GM10847 (cell line): ENCODE measurements around the gene RNF208.

Experiments used
- POLR2A ChIP-seq: IDR thresholded peaks from 2 replicates; pipeline ENCODE4 v1.6.1; 2011; ENCODE audit not compliant: insufficient read length; ENCODE audit errors: extremely low read depth

Gene RNF208

DNA sequence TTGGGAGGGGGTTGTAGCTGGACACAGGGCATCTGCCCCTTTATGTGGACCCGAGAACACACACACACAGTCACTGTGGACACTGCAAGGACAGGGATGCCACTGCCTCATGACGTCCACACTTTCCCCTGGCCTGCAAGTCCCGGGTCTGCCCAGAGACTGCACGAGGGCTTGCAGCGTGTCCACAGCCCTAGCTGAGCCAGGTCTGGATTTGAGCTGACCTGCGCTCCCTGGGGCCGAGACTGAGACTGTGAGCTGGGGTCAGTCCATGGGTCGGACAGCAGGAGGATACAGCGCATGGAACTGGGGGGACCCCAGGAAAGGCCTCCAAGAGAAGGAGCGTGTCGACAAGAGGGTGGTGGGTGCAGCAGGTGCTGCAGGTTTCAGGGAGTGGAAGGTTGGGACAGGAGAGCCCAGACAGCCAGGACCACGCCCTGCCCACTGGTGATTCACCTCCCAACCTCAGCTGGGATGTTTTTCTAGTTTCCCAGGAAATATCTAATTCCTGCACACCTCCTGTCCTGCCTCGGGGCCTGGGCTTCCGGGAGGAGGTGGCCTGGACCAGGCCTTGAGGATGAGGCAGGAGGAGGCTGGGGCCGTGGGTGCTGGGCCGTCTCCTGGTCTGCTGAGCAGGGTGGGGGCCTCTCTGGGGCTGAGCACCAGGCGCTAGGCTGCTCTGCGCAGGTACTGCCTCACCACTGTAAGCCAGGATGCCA is 4.5 kb upstream of the RNF208 start:
- no peak for TF ChIP-seq POLR2A

DNA sequence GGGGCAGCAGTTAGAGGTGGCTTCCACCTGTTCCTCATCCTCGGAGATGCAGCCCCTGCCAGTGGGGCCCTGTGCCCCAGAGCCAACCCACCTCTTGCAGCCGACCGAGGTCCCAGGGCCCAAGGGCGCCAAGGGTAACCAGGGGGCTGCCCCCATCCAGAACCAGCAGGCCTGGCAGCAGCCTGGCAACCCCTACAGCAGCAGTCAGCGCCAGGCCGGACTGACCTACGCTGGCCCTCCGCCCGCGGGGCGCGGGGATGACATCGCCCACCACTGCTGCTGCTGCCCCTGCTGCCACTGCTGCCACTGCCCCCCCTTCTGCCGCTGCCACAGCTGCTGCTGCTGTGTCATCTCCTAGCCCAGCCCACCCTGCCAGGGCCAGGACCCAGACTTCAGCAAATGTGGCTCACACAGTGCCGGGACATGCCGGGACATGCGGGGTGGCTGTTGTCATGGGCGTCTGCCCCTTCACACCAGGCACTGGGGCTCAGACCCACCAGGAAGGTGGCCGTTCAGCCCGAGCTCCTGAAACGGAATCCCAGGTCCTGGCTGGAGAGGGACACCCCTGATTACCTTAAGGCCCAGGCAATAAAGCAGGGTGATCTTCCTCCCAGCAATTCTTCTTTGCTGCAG is 3.8 kb upstream of the RNF208 start:
- no peak for TF ChIP-seq POLR2A

DNA sequence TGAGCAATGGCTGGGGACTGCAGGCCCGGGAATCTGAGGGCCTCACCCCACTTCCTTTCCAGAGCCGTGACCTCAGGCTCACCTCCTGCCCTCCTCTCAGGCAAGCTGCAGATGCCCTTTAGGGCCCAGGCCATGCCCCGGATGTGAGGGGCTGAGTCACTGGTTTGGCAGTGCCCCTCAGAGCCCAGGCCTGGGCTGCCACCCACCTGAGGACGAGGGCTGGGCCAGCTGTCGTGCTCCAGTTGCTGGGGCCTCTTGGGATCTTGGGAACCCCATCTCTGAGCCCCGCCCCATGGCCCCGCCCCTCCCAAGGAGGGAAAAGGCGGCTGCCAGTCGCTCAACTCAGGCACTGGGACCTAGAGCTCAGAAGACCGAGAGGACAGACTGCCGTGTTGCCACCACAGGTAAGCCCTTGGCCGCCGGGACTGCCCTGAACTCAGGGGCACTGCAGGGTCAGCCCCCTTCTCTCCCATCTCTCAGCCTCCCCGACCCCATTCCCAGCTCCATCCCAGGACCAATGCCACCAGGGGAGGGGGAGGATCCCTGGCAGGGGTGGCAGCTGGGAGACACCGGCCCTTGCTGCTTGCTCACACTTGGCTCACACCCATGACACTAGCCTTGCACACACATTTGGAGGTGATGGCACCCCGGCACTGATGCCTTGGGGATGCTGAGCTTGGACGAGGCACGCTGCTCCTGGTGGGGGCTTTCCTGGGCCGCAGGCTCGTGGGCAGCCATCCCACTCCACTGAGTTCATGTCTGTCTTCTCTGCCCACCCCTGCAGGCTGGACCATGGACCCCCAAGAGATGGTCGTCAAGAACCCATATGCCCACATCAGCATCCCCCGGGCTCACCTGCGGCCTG is 3.0 kb upstream of the RNF208 start, which contains the start of gene CYSRT1:
Gene CYSRT1 (plus strand): TSS at position 345 of the 865 bp plus-strand sequence. CDS start 448 bp downstream, at position 793.
- TF ChIP-seq POLR2A, result no peak

DNA sequence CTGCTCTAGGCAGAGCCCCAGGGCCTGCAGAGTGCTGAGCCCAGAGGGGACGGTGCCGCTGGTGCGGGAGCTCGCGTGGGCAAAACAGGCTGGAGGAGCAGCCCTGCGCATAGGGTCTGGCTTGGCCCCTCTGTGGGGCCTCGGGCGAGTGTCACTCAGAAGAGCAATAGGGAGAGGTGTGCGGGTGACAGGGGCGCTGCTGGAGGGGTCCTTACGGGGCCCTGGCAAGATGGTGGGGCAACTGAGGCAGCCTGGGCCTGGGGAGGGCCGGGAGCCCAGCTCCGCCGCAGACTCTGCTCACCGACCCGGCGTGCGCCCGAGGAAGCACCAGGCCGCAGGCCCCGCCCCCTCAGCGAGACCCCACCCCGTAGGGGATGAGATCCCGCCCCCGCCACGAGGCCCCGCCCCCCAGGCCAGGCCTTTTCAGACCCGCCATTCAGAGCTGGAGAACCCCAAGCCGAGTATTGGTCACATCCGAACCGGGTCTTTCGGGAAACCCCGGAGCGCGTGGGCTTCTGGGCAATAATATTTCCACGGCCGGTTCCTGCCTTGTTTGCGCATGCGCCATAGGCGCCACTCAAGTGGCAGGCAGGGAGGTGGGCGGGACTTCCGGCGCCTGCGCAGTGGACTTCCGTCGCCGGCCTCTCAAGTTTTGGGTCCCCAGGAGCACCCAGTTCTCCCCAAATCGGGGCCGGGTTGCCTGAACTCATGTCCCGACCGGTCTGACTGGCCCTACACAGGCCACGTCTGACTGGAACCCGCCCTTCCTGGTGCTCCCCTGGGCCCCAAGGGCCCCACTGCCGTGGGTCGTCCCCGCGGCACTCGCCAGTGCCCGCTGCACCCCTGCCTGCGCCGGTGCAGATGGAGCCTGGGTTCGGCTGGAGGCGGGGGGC is 1.3 kb upstream of the RNF208 start:
- TF ChIP-seq POLR2A, result peak; percentile 77

DNA sequence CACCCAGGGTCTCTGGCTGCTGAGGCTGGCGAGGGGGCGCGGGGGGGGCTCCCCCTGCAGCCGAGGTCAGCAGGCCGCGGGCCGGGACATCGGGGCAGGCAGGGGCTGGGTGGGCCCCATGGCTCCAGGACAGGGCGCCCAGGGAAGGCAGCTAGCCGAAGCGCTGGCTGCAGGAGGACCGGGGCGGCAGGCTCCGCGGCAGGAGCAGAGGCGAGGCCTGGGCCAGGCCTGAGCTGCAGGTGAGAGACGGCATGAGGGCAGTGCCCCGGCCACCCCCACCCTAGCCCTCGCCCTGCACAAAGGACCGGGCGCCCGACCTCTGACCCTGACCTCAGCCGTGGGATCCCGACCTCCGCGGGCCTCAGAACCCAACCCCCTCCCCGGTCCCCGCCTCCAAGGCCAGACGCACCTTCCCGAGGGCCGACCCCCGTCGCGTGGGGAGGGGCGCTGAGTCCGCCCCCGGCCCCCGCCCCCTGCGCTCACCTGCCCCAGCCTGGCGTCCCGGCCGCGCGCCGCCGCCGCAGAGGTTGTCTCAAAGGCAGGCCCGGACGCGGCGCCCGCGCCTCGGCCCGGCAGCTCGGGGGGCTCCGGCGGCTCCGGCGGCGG is 431 bp downstream of the RNF208 start:
- TF ChIP-seq POLR2A, result no peak

DNA sequence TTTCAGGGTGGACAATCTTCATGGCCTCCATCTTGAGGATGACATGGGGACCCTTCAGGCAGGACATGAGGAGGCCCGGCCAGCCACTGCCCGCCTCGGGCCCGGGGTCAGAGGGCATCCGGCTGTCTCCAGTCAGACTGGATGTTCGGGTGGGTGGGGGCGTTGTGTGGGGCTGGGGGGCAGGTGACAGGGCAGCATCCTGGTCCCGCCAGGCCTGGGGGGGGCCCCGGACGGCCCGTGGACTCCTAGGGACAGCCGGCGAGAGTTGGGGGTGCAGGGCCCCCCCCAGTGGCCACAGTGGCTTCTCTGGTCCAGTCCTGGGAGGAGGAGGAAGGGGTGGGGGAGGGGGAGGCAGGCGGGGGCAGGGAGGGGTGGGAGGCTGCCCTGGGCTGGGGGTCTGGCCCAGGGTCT is 940 bp downstream of the RNF208 start:
- no peak for TF ChIP-seq POLR2A

DNA sequence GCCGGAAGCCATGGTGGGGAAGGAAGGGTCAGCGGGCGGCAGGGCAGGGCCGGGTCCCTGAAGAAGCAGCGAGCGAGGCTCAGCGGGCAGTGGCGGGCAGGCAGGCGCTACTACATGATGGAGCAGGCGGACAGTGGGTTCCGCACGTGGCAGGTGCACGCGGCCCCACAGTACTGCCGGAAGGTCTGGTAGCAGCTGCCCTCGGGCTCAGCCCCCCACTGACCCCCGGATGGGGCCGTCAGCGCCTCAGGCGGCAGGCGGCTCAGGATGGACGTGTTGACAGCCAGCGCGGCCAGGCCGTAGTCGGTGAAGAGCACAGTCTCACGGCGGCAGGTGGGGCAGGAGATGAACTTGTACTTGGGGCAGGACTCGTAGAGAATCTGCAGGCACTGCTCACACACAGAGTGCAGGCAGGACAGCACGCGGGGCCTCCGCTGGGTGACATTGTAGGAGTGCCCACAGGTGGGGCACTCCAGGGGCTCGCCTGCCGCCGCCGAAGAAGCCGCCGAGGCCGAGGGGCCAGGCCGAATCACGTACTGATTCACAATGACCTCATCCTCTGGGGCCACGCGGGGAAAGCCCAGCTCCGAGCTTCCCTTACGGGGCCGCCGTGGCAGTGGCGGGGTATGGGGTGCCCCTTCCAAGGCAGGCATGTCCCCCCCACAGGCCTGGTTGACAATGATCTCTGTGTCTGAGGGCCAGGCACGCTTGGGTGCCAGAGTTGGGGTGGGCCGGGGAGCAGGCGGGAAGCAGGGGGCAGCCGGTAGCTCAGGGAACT is 1.5 kb downstream of the RNF208 start:
- TF ChIP-seq POLR2A, result no peak

DNA sequence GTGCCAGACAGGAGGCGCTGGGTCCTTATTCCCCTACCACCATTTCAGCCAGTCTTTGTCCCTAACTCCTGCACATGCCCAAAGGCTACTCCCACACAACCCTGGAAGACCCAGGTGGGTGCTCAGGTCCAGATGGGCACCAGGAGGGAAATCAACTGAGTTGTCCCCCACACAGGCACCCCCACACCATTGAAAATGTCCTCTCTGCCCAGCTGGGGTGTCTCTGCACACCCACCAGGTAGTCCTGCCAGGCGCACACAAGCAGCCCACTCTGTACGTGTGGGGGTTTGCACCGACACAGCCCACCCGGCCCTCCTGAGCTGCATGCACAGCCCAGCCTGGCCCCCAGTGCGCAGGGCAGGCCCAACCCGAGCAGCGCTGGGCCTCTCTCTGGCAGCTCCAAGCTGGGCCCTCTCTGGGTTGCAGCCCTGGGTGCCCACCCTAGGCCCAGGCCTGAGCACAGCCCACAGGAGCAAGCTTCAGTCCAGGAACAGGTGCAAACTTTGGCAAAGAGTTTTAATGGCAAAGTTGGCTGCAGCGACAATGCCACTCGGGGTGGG is 2.2 kb downstream of the RNF208 start:
- no peak for TF ChIP-seq POLR2A

DNA sequence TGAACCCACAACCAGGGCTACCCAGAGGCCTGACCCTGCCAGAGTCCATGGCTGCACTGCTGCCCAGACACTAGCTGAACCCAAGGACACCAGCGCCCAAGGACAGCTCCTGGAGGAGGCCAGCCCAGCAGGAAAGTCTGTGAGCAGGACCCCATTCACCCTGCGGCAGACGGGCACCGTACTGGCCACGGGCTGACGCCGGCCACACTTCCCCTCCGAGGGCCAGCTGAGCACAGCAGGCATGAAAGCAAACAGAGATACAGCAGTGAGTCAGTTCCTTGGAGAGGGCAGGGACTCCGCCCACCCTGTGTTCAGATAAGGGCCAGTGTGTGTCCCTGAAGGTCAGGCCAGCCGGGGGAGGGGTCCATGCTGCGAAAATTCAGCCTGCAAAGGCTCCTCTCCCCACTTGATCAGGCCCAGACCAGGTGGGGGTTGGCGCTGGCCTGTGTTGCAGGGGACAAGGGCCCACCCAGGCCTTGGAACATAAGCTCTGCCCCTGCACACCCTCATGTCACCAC is 3.2 kb downstream of the RNF208 start:
- TF ChIP-seq POLR2A, result no peak

DNA sequence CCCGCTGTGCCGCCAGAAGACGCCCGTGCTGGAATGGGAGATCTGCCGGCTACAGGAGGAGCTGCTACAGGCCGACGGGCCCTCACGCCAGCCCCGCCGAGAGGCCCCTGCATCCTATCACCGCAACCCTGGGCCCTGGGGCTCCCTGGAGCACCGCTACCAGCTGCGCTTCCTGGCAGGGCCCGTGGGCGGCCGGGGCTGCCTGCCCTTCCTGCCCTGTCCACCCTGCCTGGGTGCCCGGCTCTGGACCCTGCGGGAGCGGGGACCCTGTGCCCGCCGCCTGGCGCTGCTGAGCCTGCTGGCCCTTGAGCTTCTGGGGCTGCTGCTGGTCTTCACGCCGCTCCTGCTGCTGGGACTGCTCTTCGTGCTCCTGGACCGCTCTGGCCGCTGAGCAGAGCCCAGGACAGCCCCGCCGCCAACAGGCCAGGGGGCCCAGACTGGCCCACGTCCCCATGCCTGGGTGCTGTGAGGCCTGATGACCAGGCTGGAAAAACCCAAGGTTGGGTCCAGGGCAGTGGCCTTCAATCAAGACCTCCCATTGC is 3.8 kb downstream of the RNF208 start:
- TF ChIP-seq POLR2A, result no peak

DNA sequence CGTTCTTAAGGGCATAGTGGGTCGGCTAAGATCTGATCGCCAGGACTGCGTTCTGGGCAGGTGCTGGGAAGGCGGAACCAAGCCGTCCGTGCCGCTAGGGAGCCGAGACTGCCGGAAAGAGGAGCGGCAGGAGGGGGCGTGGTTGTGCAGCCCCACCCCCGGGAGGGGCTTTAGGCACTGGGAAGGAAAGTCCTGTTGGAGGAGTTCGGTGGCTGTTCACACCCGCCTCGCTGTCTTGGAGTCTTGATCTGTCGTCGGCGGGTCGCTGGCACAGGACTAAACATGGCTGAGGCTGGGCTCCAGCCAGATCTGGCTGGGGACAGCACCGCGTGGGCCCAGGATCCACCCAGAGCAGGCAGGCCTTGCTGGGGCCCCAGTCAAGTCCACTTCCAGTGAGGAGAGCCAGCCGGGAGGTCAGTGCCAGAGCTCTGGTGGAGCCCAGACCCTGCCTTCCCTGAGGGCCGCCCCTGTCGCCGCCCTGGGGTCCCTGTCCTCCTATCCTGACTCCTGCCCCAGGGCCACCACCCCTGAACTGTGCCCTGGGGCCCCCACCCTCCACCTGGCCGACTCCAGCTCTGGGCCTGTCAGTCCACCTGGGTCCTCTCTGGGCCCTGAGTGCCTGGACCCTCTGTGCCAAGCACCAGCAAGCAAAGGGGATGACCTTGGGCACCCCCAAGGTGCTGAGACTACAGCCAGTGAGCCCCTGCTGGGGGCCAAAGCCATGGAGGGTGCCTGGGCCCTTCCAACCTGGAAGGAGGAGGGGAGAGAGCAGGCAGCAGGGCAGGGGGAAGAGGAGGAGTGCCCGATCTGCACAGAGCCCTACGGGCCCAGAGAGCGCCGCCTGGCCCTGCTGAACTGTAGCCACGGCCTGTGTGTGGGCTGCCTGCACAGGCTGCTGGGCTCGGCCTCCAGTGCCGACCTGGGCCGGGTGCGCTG is 4.5 kb downstream of the RNF208 start:
- no peak for TF ChIP-seq POLR2A
